PC-3 (cell line): ENCODE measurements around the gene PCED1B. TPM values are rescaled to one million over a fixed set of nuclear protein-coding genes. Genes with fewer than 3 reads are reported as not detected.
"Not testable (repeated sequence)": the region's sequence is repeated elsewhere in the genome, so short reads cannot be mapped to it uniquely, and the experiment has no call there.

ENCODE experiments used
- ATAC-seq: fragments of 200-7000 bp; cut with Tn5 transposase; 2 replicates; pipeline ENCODE4 v1.9.1; 2020; ENCODE audit warnings: mild to moderate bottlenecking, moderate library complexity
- BruUV-seq: library from RNA; stranded (reverse); fragments of 400-500 nt; replicated peaks from 2 replicates; lab custom pipeline; 2021; lab: Mats Ljungman, UMichigan
- CTCF ChIA-PET: fragments of 300-600 bp; sonication (Branson Sonifier 250); formaldehyde crosslinking; loops from one replicate; lab custom pipeline; 2022; ENCODE audit warnings: antibody characterized with exemption; lab: Charles Lee
- POLR2A ChIA-PET: fragments of 300-600 bp; sonication (Branson Sonifier 250); formaldehyde crosslinking; loops from one replicate; lab custom pipeline; 2022; ENCODE audit warnings: antibody characterized with exemption; ENCODE audit not compliant: unreplicated experiment; lab: Charles Lee
- DNase-seq: peaks from one replicate; pipeline ENCODE4 v3.0.0-alpha.2; 2015
- H2AFZ ChIP-seq: fragments of 300-600 bp; sonication (generic); 2 replicates; pipeline ENCODE4 v1.6.0; 2016; ENCODE audit warnings: antibody characterized with exemption, low read length
- H3F3A ChIP-seq: fragments of 300-600 bp; sonication (generic); one replicate; pipeline ENCODE4 v1.6.0; 2017; ENCODE audit warnings: antibody characterized with exemption, low read length, control low read depth, mild to moderate bottlenecking; ENCODE audit not compliant: unreplicated experiment
- H3K27ac ChIP-seq: fragments of 300-600 bp; sonication (generic); 2 replicates; pipeline ENCODE4 v1.5.1; 2016; ENCODE audit warnings: mild to moderate bottlenecking, low read length
- H3K27me3 ChIP-seq: fragments of 300-600 bp; sonication (generic); 2 replicates; pipeline ENCODE4 v1.6.1; 2016; ENCODE audit warnings: low read length, mixed read lengths
- H3K36me3 ChIP-seq: fragments of 300-600 bp; sonication (generic); 2 replicates; pipeline ENCODE4 v1.6.1; 2016; ENCODE audit warnings: low read depth, mixed run types, low read length, mixed read lengths
- H3K4me1 ChIP-seq: fragments of 300-600 bp; sonication (generic); 2 replicates; pipeline ENCODE4 v1.5.1; 2016; ENCODE audit warnings: low read length; ENCODE audit not compliant: insufficient read depth
- H3K4me2 ChIP-seq: fragments of 300-600 bp; sonication (generic); 2 replicates; pipeline ENCODE4 v1.6.0; 2016; ENCODE audit warnings: low read length
- H3K4me3 ChIP-seq: fragments of 300-600 bp; sonication (generic); 2 replicates; pipeline ENCODE4 v1.5.1; 2016; ENCODE audit warnings: mild to moderate bottlenecking, low read length, mixed read lengths
- H3K79me2 ChIP-seq: fragments of 300-600 bp; sonication (generic); 2 replicates; pipeline ENCODE4 v1.6.1; 2017; ENCODE audit warnings: low read length, mixed read lengths
- H3K9ac ChIP-seq: fragments of 300-600 bp; sonication (generic); 2 replicates; pipeline ENCODE4 v1.6.0; 2016; ENCODE audit warnings: mild to moderate bottlenecking, low read length
- H3K9me2 ChIP-seq: fragments of 300-600 bp; sonication (generic); replicated peaks from 2 replicates; pipeline ENCODE4 v1.6.1; 2016; ENCODE audit warnings: mixed run types, low read length, mixed read lengths
- H3K9me3 ChIP-seq: fragments of 300-600 bp; sonication (generic); 2 replicates; pipeline ENCODE4 v1.6.1; 2016; ENCODE audit warnings: low read length, mixed read lengths
- H4K20me1 ChIP-seq: fragments of 300-600 bp; sonication (generic); 2 replicates; pipeline ENCODE4 v1.6.1; 2016; ENCODE audit warnings: low read length, mixed read lengths
- CTCF ChIP-seq: fragments of 300-600 bp; sonication (generic); conservative IDR thresholded peaks from 2 replicates; pipeline ENCODE4 v1.5.1; 2017; ENCODE audit warnings: antibody characterized with exemption, low read depth, mild to moderate bottlenecking, low read length
- EZH2 ChIP-seq: fragments of 300-600 bp; sonication (generic); IDR thresholded peaks from one replicate; pipeline ENCODE4 v1.6.1; 2017; ENCODE audit warnings: antibody characterized with exemption, mild to moderate bottlenecking, low read length; ENCODE audit not compliant: unreplicated experiment
- EZH2phosphoT487 ChIP-seq: fragments of 300-600 bp; sonication (generic); IDR thresholded peaks from 2 replicates; pipeline ENCODE4 v1.6.1; 2018; ENCODE audit warnings: mild to moderate bottlenecking, antibody characterized with exemption, low read length, borderline replicate concordance
- intact Hi-C: fragments of 100-400 bp; cut with micrococcal nuclease; formaldehyde crosslinking; loops from 2 replicates; pipeline ENCODE4 v1.9.0; 2023
- total RNA-seq: library from RNA; depleted of rRNA; stranded (reverse); fragments of >200 nt; gene quantifications from 2 replicates; pipeline ENCODE4 v1.2.3, GENCODE V29; 2014

The PCED1B gene
- total RNA-seq, 1 experiment from 2014 or later = 1.0 TPM

- BruUV-seq = no TSS peak
- Histone ChIP-seq H3K4me2 (no peak overlapping the region), H3K27ac (no peak overlapping the region), H2AFZ (no peak overlapping the region), H3K9me3 (0 out of 2 replicates have a peak, but pooled peaks cover 5% of the 10 kb centered on the region), H3K79me2 (no peaks in the 10 kb centered on the region), H3F3A (peaks cover 4% of the 10 kb centered on the region), H3K27me3 (no peaks in the 10 kb centered on the region), H3K36me3 (no peaks in the 10 kb centered on the region), H3K4me3 (no peak overlapping the region), H3K4me1 (peaks cover 25% of the 10 kb centered on the region), H3K9ac (no peak overlapping the region), H4K20me1 (no peaks in the 10 kb centered on the region), H3K9me2 (no peaks in the 10 kb centered on the region)
- DNase-seq (no peak), ATAC-seq (no peak)
- CTCF ChIA-PET = no interaction called here
- no peak for TF ChIP-seq EZH2phosphoT487
- TF ChIP-seq EZH2 = no peak
- POLR2A ChIA-PET = no interaction called here
- intact Hi-C loops = no loop called here
Measured at GRCh38 chr12:47041327-47041726, 38.1 kb upstream of the PCED1B start.

- no peak overlapping the region for H2AFZ ChIP-seq
- POLR2A ChIA-PET = interaction anchor here (0.6 kb wide), 1 partner anchor 617 kb away, joined by 3 read pairs; no protein-coding TSS in a partner anchor
- no peak for DNase-seq
- no peak overlapping the region for H3K9ac ChIP-seq
- H3K4me2 ChIP-seq = no peak overlapping the region
- no peak for ATAC-seq
- H3K36me3 ChIP-seq = peaks cover 3% of the 10 kb centered on the region; the same call in 1 of the 2 replicates
- TF ChIP-seq EZH2phosphoT487 (no peak), CTCF (no peak), EZH2 (no peak)
- BruUV-seq = no TSS peak
- no peaks in the 10 kb centered on the region for H4K20me1 ChIP-seq
- H3K9me3 ChIP-seq = no peaks in the 10 kb centered on the region
- H3F3A ChIP-seq = no peaks in the 10 kb centered on the region
- H3K9me2 ChIP-seq = no peaks in the 10 kb centered on the region
- H3K4me1 ChIP-seq = no peaks in the 10 kb centered on the region
- intact Hi-C loops = no loop called here
- CTCF ChIA-PET = no interaction called here
- H3K4me3 ChIP-seq = no peak overlapping the region
- no peak overlapping the region for H3K27ac ChIP-seq
- no peaks in the 10 kb centered on the region for H3K27me3 ChIP-seq
- no peaks in the 10 kb centered on the region for H3K79me2 ChIP-seq
Measured at GRCh38 chr12:47048541-47048940, 30.9 kb upstream of the PCED1B start.

- H3F3A ChIP-seq, POLR2A ChIA-PET, H3K4me1 ChIP-seq, H3K4me3 ChIP-seq, H2AFZ ChIP-seq, H3K9me2 ChIP-seq, H3K79me2 ChIP-seq, H3K27ac ChIP-seq, H3K9ac ChIP-seq, H3K4me2 ChIP-seq, CTCF ChIA-PET, DNase-seq, H3K36me3 ChIP-seq, ATAC-seq, BruUV-seq, H3K9me3 ChIP-seq, H4K20me1 ChIP-seq, intact Hi-C loops, H3K27me3 ChIP-seq: not testable (repeated sequence)
Measured at GRCh38 chr12:47051291-47051690, 28.1 kb upstream of the PCED1B start.

- no peak overlapping the region for H3K4me2 ChIP-seq
- no peaks in the 10 kb centered on the region for H4K20me1 ChIP-seq
- H3K4me3 ChIP-seq = no peak overlapping the region
- POLR2A ChIA-PET = no interaction called here
- H3K9me2 ChIP-seq = no peaks in the 10 kb centered on the region
- no peaks in the 10 kb centered on the region for H3K27me3 ChIP-seq
- H3K9me3 ChIP-seq = no peaks in the 10 kb centered on the region
- CTCF ChIA-PET = no interaction called here
- no peak overlapping the region for H2AFZ ChIP-seq
- no peaks in the 10 kb centered on the region for H3K4me1 ChIP-seq
- BruUV-seq = no TSS peak
- ATAC-seq (no peak), DNase-seq (no peak)
- H3F3A ChIP-seq = no peaks in the 10 kb centered on the region
- peaks cover 3% of the 10 kb centered on the region; the same call in 1 of the 2 replicates for H3K36me3 ChIP-seq
- intact Hi-C loops = no loop called here
- H3K27ac ChIP-seq = no peak overlapping the region
- no peak overlapping the region for H3K9ac ChIP-seq
- no peaks in the 10 kb centered on the region for H3K79me2 ChIP-seq
- TF ChIP-seq EZH2 (no peak), EZH2phosphoT487 (no peak), CTCF (no peak)
Measured at GRCh38 chr12:47052274-47052673, 27.1 kb upstream of the PCED1B start.
